HepG2 (cell line): ENCODE data around the gene SLC25A25. TPM values are rescaled to one million over a fixed set of nuclear protein-coding genes. Genes with fewer than 3 reads are reported as not detected.

Experiments used
- ATM ChIP-seq: fragments of 450-650 bp; IDR thresholded peaks from 2 replicates; pipeline ENCODE4 v1.7.1; 2017; ENCODE audit warnings: mild to moderate bottlenecking, borderline replicate concordance
- BORCS8-MEF2B ChIP-seq: sonication (generic); formaldehyde crosslinking; IDR thresholded peaks from 2 replicates; pipeline ENCODE4 v1.8.0; 2022; ENCODE audit warnings: mild to moderate bottlenecking, missing genetic modification reagents
- CBX5 ChIP-seq: sonication (generic); formaldehyde crosslinking; IDR thresholded peaks from 2 replicates; pipeline ENCODE4 v1.4.0; 2020; ENCODE audit warnings: missing genetic modification reagents, borderline replicate concordance
- CHD2 ChIP-seq: IDR thresholded peaks from 2 replicates; pipeline ENCODE4 v1.6.1; 2011; ENCODE audit warnings: low read depth, low read length, improper control_type of control experiment
- DNMT3B ChIP-seq: conservative IDR thresholded peaks from 2 replicates; pipeline ENCODE4 v1.6.1; 2016; ENCODE audit warnings: missing biosample characterization, control low read depth
- FOXC1 ChIP-seq: sonication (generic); formaldehyde crosslinking; IDR thresholded peaks from 2 replicates; pipeline ENCODE4 v1.8.0; 2022; ENCODE audit warnings: mild to moderate bottlenecking, missing genetic modification reagents, borderline replicate concordance
- FOXM1 ChIP-seq: sonication (generic); formaldehyde crosslinking; IDR thresholded peaks from 2 replicates; pipeline ENCODE4 v1.5.0; 2020; ENCODE audit warnings: missing genetic modification reagents
- GATAD1 ChIP-seq: IDR thresholded peaks from 2 replicates; pipeline ENCODE4 v1.6.1; 2016; ENCODE audit warnings: missing genetic modification reagents, missing compliant biosample characterization
- IRF9 ChIP-seq: sonication (generic); formaldehyde crosslinking; IDR thresholded peaks from 2 replicates; pipeline ENCODE4 v1.8.0; 2022; ENCODE audit warnings: missing genetic modification reagents, mild to moderate bottlenecking, borderline replicate concordance
- KDM4B ChIP-seq: sonication (generic); formaldehyde crosslinking; IDR thresholded peaks from 2 replicates; pipeline ENCODE4 v1.4.0; 2020; ENCODE audit warnings: missing genetic modification reagents
- KDM5B ChIP-seq: sonication (generic); formaldehyde crosslinking; IDR thresholded peaks from 2 replicates; pipeline ENCODE4 v1.4.0; 2020; ENCODE audit warnings: missing genetic modification reagents, mild to moderate bottlenecking, borderline replicate concordance
- NFRKB ChIP-seq: fragments of 450-650 bp; IDR thresholded peaks from 2 replicates; pipeline ENCODE4 v1.6.1; 2017
- NR2F1 ChIP-seq, 2 experiments: fragments of 450-650 bp in 1 of 2; formaldehyde crosslinking in 1 of 2; IDR thresholded peaks; 2 replicates each; pipeline versions ENCODE4 v1.5.0 to v1.6.1; 2016 to 2020; ENCODE audit warnings: mild to moderate bottlenecking in 1 of 2, missing compliant biosample characterization in 1 of 2, missing genetic modification reagents in 1 of 2, moderate library complexity in 1 of 2
- PITX1 ChIP-seq: sonication (generic); formaldehyde crosslinking; IDR thresholded peaks from 2 replicates; pipeline ENCODE4 v1.5.1; 2020; ENCODE audit warnings: mild to moderate bottlenecking, missing genetic modification reagents
- REL ChIP-seq: sonication (generic); formaldehyde crosslinking; conservative IDR thresholded peaks from 2 replicates; pipeline ENCODE4 v1.8.0; 2022; ENCODE audit warnings: mild to moderate bottlenecking, missing genetic modification reagents, moderate library complexity
- RFX3 ChIP-seq: IDR thresholded peaks from 2 replicates; pipeline ENCODE4 v1.6.1; 2016; ENCODE audit warnings: missing biosample characterization, missing genetic modification reagents
- SAFB2 ChIP-seq: sonication (generic); formaldehyde crosslinking; IDR thresholded peaks from 2 replicates; pipeline ENCODE4 v1.5.1; 2020; ENCODE audit warnings: missing genetic modification reagents, low read depth, mild to moderate bottlenecking, borderline replicate concordance
- SIX4 ChIP-seq: sonication (generic); formaldehyde crosslinking; IDR thresholded peaks from 2 replicates; pipeline ENCODE4 v1.4.0; 2020; ENCODE audit warnings: missing genetic modification reagents
- TBX3 ChIP-seq: fragments of 450-650 bp; IDR thresholded peaks from 2 replicates; pipeline ENCODE4 v1.6.1; 2017; ENCODE audit warnings: antibody characterized with exemption, mild to moderate bottlenecking, inconsistent platforms, borderline replicate concordance
- ZBTB1 ChIP-seq: sonication (generic); formaldehyde crosslinking; IDR thresholded peaks from 2 replicates; pipeline ENCODE4 v1.4.0; 2020; ENCODE audit warnings: missing genetic modification reagents, borderline replicate concordance
- ZBTB14 ChIP-seq: sonication (generic); formaldehyde crosslinking; IDR thresholded peaks from 2 replicates; pipeline ENCODE4 v1.4.0; 2020; ENCODE audit warnings: missing genetic modification reagents
- ZFP41 ChIP-seq: sonication (generic); formaldehyde crosslinking; IDR thresholded peaks from 2 replicates; pipeline ENCODE4 v1.4.0; 2020; ENCODE audit warnings: mild to moderate bottlenecking, missing genetic modification reagents, borderline replicate concordance
- ZNF383 ChIP-seq: sonication (generic); formaldehyde crosslinking; IDR thresholded peaks from 2 replicates; pipeline ENCODE4 v1.4.0; 2020; ENCODE audit warnings: missing genetic modification reagents, mild to moderate bottlenecking, borderline replicate concordance
- ZNF562 ChIP-seq: sonication (generic); formaldehyde crosslinking; IDR thresholded peaks from 2 replicates; pipeline ENCODE4 v1.8.0; 2022; ENCODE audit warnings: missing genetic modification reagents, borderline replicate concordance
- ZNF629 ChIP-seq: sonication (generic); formaldehyde crosslinking; conservative IDR thresholded peaks from 2 replicates; pipeline ENCODE4 v1.5.0; 2020; ENCODE audit warnings: missing genetic modification reagents
- polyA plus RNA-seq, 8 experiments: library from polyadenylated mRNA; depleted of rRNA in 3 of 8; stranded (reverse) in 7 of 8; unstranded in 1 of 8; fragments of >200 nt; fragmentation: Illumina TruSeq in 4 of 8; extraction: Trizol in 4 of 8; gene quantifications; 2 replicates each; pipeline versions ENCODE4 v1.2.1 to v1.2.3, GENCODE V29; 2011 to 2016; ENCODE audit warnings: low read depth in 4 of 8, missing spikeins in 1 of 8, mixed read lengths in 1 of 8; ENCODE audit not compliant: insufficient read depth in 1 of 8
- total RNA-seq, 5 experiments: library from RNA; depleted of rRNA; stranded (reverse); fragments of >200 nt; fragmentation: Illumina TruSeq; extraction: Trizol; gene quantifications; 2 replicates each; pipeline ENCODE4 v1.2.3, GENCODE V29; 2016; ENCODE audit warnings: low read depth in 1 of 5
- TF ChIP-seq, protein P1 (sequence below): sonication (generic); formaldehyde crosslinking; IDR thresholded peaks from 2 replicates; pipeline ENCODE4 v1.5.1; 2020; ENCODE audit warnings: missing genetic modification reagents, mild to moderate bottlenecking, borderline replicate concordance
- TF ChIP-seq, protein P2 (sequence below): sonication (generic); formaldehyde crosslinking; IDR thresholded peaks from 2 replicates; pipeline ENCODE4 v1.9.0; 2021; ENCODE audit warnings: missing genetic modification reagents, mild to moderate bottlenecking, borderline replicate concordance

SLC25A25 gene
- total and polyA plus RNA-seq, 2 of the 13 experiments (the other 11 are each of a cell fraction or from before 2014, with no cell fraction given), result 10.5 to 24.8 TPM

DNA sequence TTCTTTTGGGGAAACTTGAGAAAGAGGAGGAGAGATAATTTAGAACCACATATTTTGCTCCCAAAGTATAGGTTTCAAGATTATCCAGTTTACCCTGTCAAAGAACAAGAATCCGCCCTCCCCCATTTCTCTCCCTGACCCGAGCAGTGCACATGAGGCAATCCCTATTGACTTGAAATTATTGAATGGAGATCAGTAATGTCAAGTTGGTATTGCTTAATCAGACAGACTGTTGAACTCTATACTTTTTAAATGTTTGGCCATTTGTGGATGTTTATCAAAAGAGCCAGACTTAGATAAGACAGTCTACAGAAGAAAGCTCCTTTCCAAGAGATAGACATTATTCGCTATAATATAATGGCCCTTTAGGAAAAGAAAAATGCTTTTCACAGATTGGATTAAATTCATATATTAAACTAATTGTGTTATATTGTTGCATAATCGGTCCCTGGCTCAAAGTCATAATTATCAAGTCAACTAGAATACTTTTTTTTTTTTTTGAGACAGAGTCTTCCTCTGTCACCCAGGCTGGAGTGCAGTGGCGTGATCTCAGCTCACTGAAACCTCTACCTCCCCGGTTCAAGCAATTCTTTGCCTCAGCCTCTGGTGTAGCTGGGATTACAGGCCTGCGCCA, 5.3 kb downstream of the SLC25A25 start (continued):
- TF ChIP-seq, protein P1, sequence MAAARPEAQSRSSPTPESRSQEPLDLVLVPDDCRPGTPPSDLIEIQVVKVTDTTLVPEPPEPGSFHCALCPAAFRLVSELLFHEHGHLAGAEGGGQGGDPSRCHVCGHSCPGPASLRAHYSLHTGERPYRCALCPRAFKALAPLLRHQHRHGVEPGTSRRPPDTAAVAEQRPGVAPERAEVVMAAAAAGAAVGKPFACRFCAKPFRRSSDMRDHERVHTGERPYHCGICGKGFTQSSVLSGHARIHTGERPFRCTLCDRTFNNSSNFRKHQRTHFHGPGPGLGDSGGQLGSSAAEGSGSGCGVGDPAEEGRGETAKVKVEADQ (CRISPR knock-in tag), result no peak
- no peak for TF ChIP-seq BORCS8-MEF2B
- no peak for TF ChIP-seq SIX4 (CRISPR knock-in tag)
- no peak for TF ChIP-seq ZFP41
- TF ChIP-seq ZNF562, result no peak
- TF ChIP-seq NR2F1 (CRISPR knock-in tag; IDR thresholded peaks at IDR 0.05), result peak in 1 of 2 experiments; percentile 60; a peak in 1 of 4 replicates
- TF ChIP-seq DNMT3B (CRISPR knock-in tag), result no peak
- no peak for TF ChIP-seq RFX3
- no peak for TF ChIP-seq REL
- TF ChIP-seq GATAD1 (CRISPR knock-in tag), result no peak
- TF ChIP-seq KDM4B (CRISPR knock-in tag), result no peak
- TF ChIP-seq FOXM1, result no peak
- TF ChIP-seq TBX3, result no peak
- TF ChIP-seq IRF9 (CRISPR knock-in tag), result no peak
- TF ChIP-seq ZBTB1, result no peak
- TF ChIP-seq PITX1 (CRISPR knock-in tag), result peak; percentile 20; the same call in 1 of the 2 replicates
- TF ChIP-seq FOXC1 (CRISPR knock-in tag), result no peak
- TF ChIP-seq, protein P2, sequence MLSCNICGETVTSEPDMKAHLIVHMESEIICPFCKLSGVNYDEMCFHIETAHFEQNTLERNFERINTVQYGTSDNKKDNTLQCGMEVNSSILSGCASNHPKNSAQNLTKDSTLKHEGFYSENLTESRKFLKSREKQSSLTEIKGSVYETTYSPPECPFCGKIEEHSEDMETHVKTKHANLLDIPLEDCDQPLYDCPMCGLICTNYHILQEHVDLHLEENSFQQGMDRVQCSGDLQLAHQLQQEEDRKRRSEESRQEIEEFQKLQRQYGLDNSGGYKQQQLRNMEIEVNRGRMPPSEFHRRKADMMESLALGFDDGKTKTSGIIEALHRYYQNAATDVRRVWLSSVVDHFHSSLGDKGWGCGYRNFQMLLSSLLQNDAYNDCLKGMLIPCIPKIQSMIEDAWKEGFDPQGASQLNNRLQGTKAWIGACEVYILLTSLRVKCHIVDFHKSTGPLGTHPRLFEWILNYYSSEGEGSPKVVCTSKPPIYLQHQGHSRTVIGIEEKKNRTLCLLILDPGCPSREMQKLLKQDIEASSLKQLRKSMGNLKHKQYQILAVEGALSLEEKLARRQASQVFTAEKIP (CRISPR knock-in tag), result no peak
- no peak for TF ChIP-seq CHD2
- TF ChIP-seq ATM, result no peak
- no peak for TF ChIP-seq ZBTB14 (CRISPR knock-in tag)
- no peak for TF ChIP-seq CBX5 (CRISPR knock-in tag)
- no peak for TF ChIP-seq NFRKB
- TF ChIP-seq SAFB2 (CRISPR knock-in tag), result no peak
- TF ChIP-seq ZNF629 (CRISPR knock-in tag), result no peak
- no peak for TF ChIP-seq ZNF383 (CRISPR knock-in tag)
- no peak for TF ChIP-seq KDM5B (CRISPR knock-in tag)
